ENCODE data around the gene EPM2AIP1. TPM values are rescaled to one million over a fixed set of nuclear protein-coding genes. Genes with fewer than 3 reads are reported as not detected.

Gene EPM2AIP1
- total and polyA plus RNA-seq, 9 of the 15 experiments (the other 6 are each of a cell fraction or from before 2014, with no cell fraction given): 6.7 to 44.8 (median 25.2) TPM

- no peak for TF ChIP-seq PREB (CRISPR knock-in tag; IDR thresholded peaks at IDR 0.05)
- TF ChIP-seq ARID1B (IDR thresholded peaks at IDR 0.05): 0 out of 2 replicates have a peak, but pooled peaks have one; percentile 38
- peak in 1 of 2 experiments; percentile 36; a peak in 1 of 4 replicates for TF ChIP-seq MLLT1 (IDR thresholded peaks at IDR 0.05)
- TF ChIP-seq ZNF561 (CRISPR knock-in tag; conservative IDR thresholded peaks at IDR 0.05): no peak
- TF ChIP-seq ETV6 (IDR thresholded peaks at IDR 0.05; ENCODE audit: borderline replicate concordance in 1 of 2, low read depth in 2 of 2, low read length in 1 of 2): no peak
- no peak for TF ChIP-seq ETV6 (CRISPR knock-in tag; IDR thresholded peaks at IDR 0.05; ENCODE audit: borderline replicate concordance)
- TF ChIP-seq SAFB2 (IDR thresholded peaks at IDR 0.05; ENCODE audit: borderline replicate concordance, low read depth, low read length, severe bottlenecking): no peak
- no peak for TF ChIP-seq BRCA1 (IDR thresholded peaks at IDR 0.05)
- no peak; the same call in 1 of the 2 replicates for TF ChIP-seq BRCA1 (CRISPR knock-in tag; IDR thresholded peaks at IDR 0.05)
- no peak; the same call in 1 of the 2 replicates for TF ChIP-seq RB1 (IDR thresholded peaks at IDR 0.05; ENCODE audit: low read depth)
- TF ChIP-seq CSDE1 (IDR thresholded peaks at IDR 0.05): no peak
- TF ChIP-seq CBFA2T3 (IDR thresholded peaks at IDR 0.05): peak; percentile 16; the same call in 1 of the 2 replicates
- TF ChIP-seq AFF1 (IDR thresholded peaks at IDR 0.05; ENCODE audit: low read depth in 1 of 2, partially characterized antibody in 2 of 2): peak in 1 of 2 experiments; percentile 19
- peak in 1 of 2 experiments; percentile 9; a peak in 2 of 4 replicates for TF ChIP-seq MNT (conservative IDR thresholded peaks at IDR 0.05)
- TF ChIP-seq MAZ (CRISPR knock-in tag; conservative IDR thresholded peaks at IDR 0.05 in 1 of 2, IDR thresholded peaks at IDR 0.05 in 1 of 2): 0 out of 4 replicates have a peak, but pooled peaks of 1 of the 2 experiments have one; percentile 68
- TF ChIP-seq ZBTB1 (CRISPR knock-in tag; IDR thresholded peaks at IDR 0.05; ENCODE audit: borderline replicate concordance, low read depth): no peak
- no peak for TF ChIP-seq ZNF76 (CRISPR knock-in tag; IDR thresholded peaks at IDR 0.05; ENCODE audit: borderline replicate concordance)
- no peak for TF ChIP-seq L3MBTL2 (IDR thresholded peaks at IDR 0.05)
- TF ChIP-seq HCFC1 (IDR thresholded peaks at IDR 0.05; ENCODE audit: low read depth, low read length): no peak
Measured at GRCh38 chr3:36991923-36992805, 767 bp downstream of the EPM2AIP1 start (continued).
